ENCODE data around the gene EFHC1.

- TF ChIP-seq TAF1 (IDR thresholded peaks at IDR 0.05; ENCODE audit: borderline replicate concordance, low read depth, low read length), result no peak
- no peak for TF ChIP-seq POLR2AphosphoS5 (IDR thresholded peaks at IDR 0.05; ENCODE audit: low read depth, low read length)
Observed at GRCh38 chr6:52376763-52377162, 43.4 kb upstream of the EFHC1 start.

Data from GM12892 (cell line).